ENCODE data around the gene THSD7A.

THSD7A gene

GRCh38 chr7:11552676-11553296, 279.2 kb downstream of the THSD7A start:
- TF ChIP-seq CTCF (conservative IDR thresholded peaks at IDR 0.05; ENCODE audit: control insufficient read depth, insufficient read depth, low read depth, low read length) = no peak
- H3K4me3 ChIP-seq (ENCODE audit: control insufficient read depth, low read depth, low read length) = no peak overlapping the region
- no peak for DNase-seq (ENCODE audit: low read depth)

- no peak for DNase-seq (ENCODE audit: low read depth)
- no peak overlapping the region for H3K4me3 ChIP-seq (ENCODE audit: control insufficient read depth, low read depth, low read length)
- TF ChIP-seq CTCF (conservative IDR thresholded peaks at IDR 0.05; ENCODE audit: control insufficient read depth, insufficient read depth, low read depth, low read length) = no peak
Measured at GRCh38 chr7:11551470-11551869, 280.5 kb downstream of the THSD7A start.

- no peak for TF ChIP-seq CTCF (conservative IDR thresholded peaks at IDR 0.05; ENCODE audit: control insufficient read depth, insufficient read depth, low read depth, low read length)
- no peak overlapping the region for H3K4me3 ChIP-seq (ENCODE audit: control insufficient read depth, low read depth, low read length)
- peak; percentile 73 for DNase-seq (ENCODE audit: low read depth)
Measured at GRCh38 chr7:11548532-11548931, 283.5 kb downstream of the THSD7A start.

GRCh38 chr7:11541330-11541729, 290.7 kb downstream of the THSD7A start:
- H3K4me3 ChIP-seq (ENCODE audit: control insufficient read depth, low read depth, low read length) = no peak overlapping the region
- TF ChIP-seq CTCF (conservative IDR thresholded peaks at IDR 0.05; ENCODE audit: control insufficient read depth, insufficient read depth, low read depth, low read length) = no peak
- DNase-seq (ENCODE audit: low read depth) = no peak

- H3K4me3 ChIP-seq (ENCODE audit: control insufficient read depth, low read depth, low read length) = no peak overlapping the region
- peak; percentile 93 for DNase-seq (ENCODE audit: low read depth)
- no peak for TF ChIP-seq CTCF (conservative IDR thresholded peaks at IDR 0.05; ENCODE audit: control insufficient read depth, insufficient read depth, low read depth, low read length)
Measured at GRCh38 chr7:11540271-11540761, 291.7 kb downstream of the THSD7A start.

- DNase-seq (ENCODE audit: low read depth) = peak; percentile 41
- no peak for TF ChIP-seq CTCF (conservative IDR thresholded peaks at IDR 0.05; ENCODE audit: control insufficient read depth, insufficient read depth, low read depth, low read length)
- no peak overlapping the region for H3K4me3 ChIP-seq (ENCODE audit: control insufficient read depth, low read depth, low read length)
Measured at GRCh38 chr7:11539853-11540252, 292.1 kb downstream of the THSD7A start.

All from fibroblast of mammary gland (primary cell).